ENCODE measurements around the gene DOCK8. TPM values are rescaled to one million over a fixed set of nuclear protein-coding genes. Genes with fewer than 3 reads are reported as not detected.

DOCK8 gene
- total RNA-seq, 1 experiment from 2014 or later, result 15.2 TPM

DNA sequence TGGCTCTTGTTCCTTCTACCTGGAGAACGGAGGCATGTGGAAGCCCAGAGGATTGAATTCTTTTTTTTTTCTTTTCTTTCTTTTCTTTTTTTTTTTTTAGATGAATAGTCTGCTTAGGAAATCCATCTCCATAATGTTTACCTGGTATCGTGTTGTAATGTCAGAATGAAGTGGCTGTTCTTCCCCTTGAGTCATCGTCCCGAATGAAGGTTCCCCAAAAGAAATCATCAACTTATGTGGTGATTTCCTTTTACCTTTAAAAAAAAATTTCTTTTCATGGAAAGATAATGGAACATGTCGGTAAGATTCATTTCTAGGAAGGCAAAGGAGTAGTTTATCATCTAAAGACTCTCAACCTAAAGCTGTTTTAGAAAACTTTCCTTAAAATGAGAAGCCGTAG, 59.7 kb downstream of the DOCK8 start:
- TF ChIP-seq, protein P1, sequence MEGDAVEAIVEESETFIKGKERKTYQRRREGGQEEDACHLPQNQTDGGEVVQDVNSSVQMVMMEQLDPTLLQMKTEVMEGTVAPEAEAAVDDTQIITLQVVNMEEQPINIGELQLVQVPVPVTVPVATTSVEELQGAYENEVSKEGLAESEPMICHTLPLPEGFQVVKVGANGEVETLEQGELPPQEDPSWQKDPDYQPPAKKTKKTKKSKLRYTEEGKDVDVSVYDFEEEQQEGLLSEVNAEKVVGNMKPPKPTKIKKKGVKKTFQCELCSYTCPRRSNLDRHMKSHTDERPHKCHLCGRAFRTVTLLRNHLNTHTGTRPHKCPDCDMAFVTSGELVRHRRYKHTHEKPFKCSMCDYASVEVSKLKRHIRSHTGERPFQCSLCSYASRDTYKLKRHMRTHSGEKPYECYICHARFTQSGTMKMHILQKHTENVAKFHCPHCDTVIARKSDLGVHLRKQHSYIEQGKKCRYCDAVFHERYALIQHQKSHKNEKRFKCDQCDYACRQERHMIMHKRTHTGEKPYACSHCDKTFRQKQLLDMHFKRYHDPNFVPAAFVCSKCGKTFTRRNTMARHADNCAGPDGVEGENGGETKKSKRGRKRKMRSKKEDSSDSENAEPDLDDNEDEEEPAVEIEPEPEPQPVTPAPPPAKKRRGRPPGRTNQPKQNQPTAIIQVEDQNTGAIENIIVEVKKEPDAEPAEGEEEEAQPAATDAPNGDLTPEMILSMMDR (IDR thresholded peaks at IDR 0.05; ENCODE audit: insufficient read depth in 1 of 2, low read depth in 1 of 2, low read length in 1 of 2, severe bottlenecking in 1 of 2, unreplicated experiment in 1 of 2), result no peak
- no TSS peak for BruUV-seq (replicated peaks)
- H3K9me3 ChIP-seq, result no peaks in the 10 kb centered on the region
- no peak overlapping the region for H3K4me3 ChIP-seq (ENCODE audit: low read depth, low read length)
- DNase-seq, result no peak
- Mint-ChIP-seq H3K4me3 (ENCODE audit: unreplicated experiment) (no peak overlapping the region), H3K27ac (ENCODE audit: unreplicated experiment) (no peak overlapping the region), H3K36me3 (ENCODE audit: insufficient read depth, unreplicated experiment) (no peaks in the 10 kb centered on the region), H3K4me1 (ENCODE audit: low read depth, unreplicated experiment) (no peaks in the 10 kb centered on the region), H3K9me3 (ENCODE audit: unreplicated experiment) (no peaks in the 10 kb centered on the region), H3K27me3 (ENCODE audit: insufficient read depth, unreplicated experiment) (no peaks in the 10 kb centered on the region)
- CTCF ChIA-PET, result no interaction called here
- no peaks in the 10 kb centered on the region for H3K27me3 ChIP-seq (replicated peaks; ENCODE audit: control insufficient read depth, insufficient read depth, low read length)
- POLR2A ChIA-PET, result no interaction called here
- H3K36me3 ChIP-seq (ENCODE audit: control insufficient read depth, insufficient read depth, low read length), result no peaks in the 10 kb centered on the region
- intact Hi-C loops (cut with micrococcal nuclease; ENCODE audit: unreplicated experiment), result no loop called here
- no peaks in the 10 kb centered on the region for H3K4me1 ChIP-seq

GRCh38 chr9:277601-278295, 63.1 kb downstream of the DOCK8 start:
- no TSS peak for BruUV-seq (replicated peaks)
- Mint-ChIP-seq H3K4me1 (ENCODE audit: low read depth, unreplicated experiment) (no peaks in the 10 kb centered on the region), H3K36me3 (ENCODE audit: insufficient read depth, unreplicated experiment) (no peaks in the 10 kb centered on the region), H3K4me3 (ENCODE audit: unreplicated experiment) (no peak overlapping the region), H3K27ac (ENCODE audit: unreplicated experiment) (no peak overlapping the region), H3K27me3 (ENCODE audit: insufficient read depth, unreplicated experiment) (no peaks in the 10 kb centered on the region), H3K9me3 (ENCODE audit: unreplicated experiment) (no peaks in the 10 kb centered on the region)
- ChIA-PET POLR2A (no interaction called here), CTCF (no interaction called here)
- intact Hi-C loops (cut with micrococcal nuclease; ENCODE audit: unreplicated experiment), result no loop called here
- TF ChIP-seq, protein P1 (IDR thresholded peaks at IDR 0.05; ENCODE audit: insufficient read depth in 1 of 2, low read depth in 1 of 2, low read length in 1 of 2, severe bottlenecking in 1 of 2, unreplicated experiment in 1 of 2), result no peak
- no peaks in the 10 kb centered on the region for H3K9me3 ChIP-seq
- no peaks in the 10 kb centered on the region for H3K36me3 ChIP-seq (ENCODE audit: control insufficient read depth, insufficient read depth, low read length)
- H3K27me3 ChIP-seq (replicated peaks; ENCODE audit: control insufficient read depth, insufficient read depth, low read length), result no peaks in the 10 kb centered on the region
- no peak for DNase-seq
- H3K4me1 ChIP-seq, result no peaks in the 10 kb centered on the region
- no peak overlapping the region for H3K4me3 ChIP-seq (ENCODE audit: low read depth, low read length)

GRCh38 chr9:278651-279050, 64.0 kb downstream of the DOCK8 start:
- Mint-ChIP-seq H3K36me3 (ENCODE audit: insufficient read depth, unreplicated experiment) (no peaks in the 10 kb centered on the region), H3K4me3 (ENCODE audit: unreplicated experiment) (no peak overlapping the region), H3K27me3 (ENCODE audit: insufficient read depth, unreplicated experiment) (no peaks in the 10 kb centered on the region), H3K4me1 (ENCODE audit: low read depth, unreplicated experiment) (no peaks in the 10 kb centered on the region), H3K27ac (ENCODE audit: unreplicated experiment) (no peak overlapping the region), H3K9me3 (ENCODE audit: unreplicated experiment) (no peaks in the 10 kb centered on the region)
- no peaks in the 10 kb centered on the region for H3K36me3 ChIP-seq (ENCODE audit: control insufficient read depth, insufficient read depth, low read length)
- no TSS peak for BruUV-seq (replicated peaks)
- intact Hi-C loops (cut with micrococcal nuclease; ENCODE audit: unreplicated experiment), result no loop called here
- H3K9me3 ChIP-seq, result no peaks in the 10 kb centered on the region
- no peak for DNase-seq
- ChIA-PET CTCF (no interaction called here), POLR2A (interaction anchor here (0.5 kb wide), 1 partner anchor 576 kb away, joined by 5 read pairs; no protein-coding TSS in a partner anchor)
- no peaks in the 10 kb centered on the region for H3K4me1 ChIP-seq
- TF ChIP-seq, protein P1 (IDR thresholded peaks at IDR 0.05; ENCODE audit: insufficient read depth in 1 of 2, low read depth in 1 of 2, low read length in 1 of 2, severe bottlenecking in 1 of 2, unreplicated experiment in 1 of 2), result no peak
- H3K27me3 ChIP-seq (replicated peaks; ENCODE audit: control insufficient read depth, insufficient read depth, low read length), result no peaks in the 10 kb centered on the region
- no peak overlapping the region for H3K4me3 ChIP-seq (ENCODE audit: low read depth, low read length)

Data from Caco-2 (cell line).